GM12891 (cell line): ENCODE measurements around the gene XRCC6.

Experiments used
- PAX5 ChIP-seq: IDR thresholded peaks from 2 replicates; pipeline ENCODE4 v1.6.1; 2011; ENCODE audit warnings: low read length, moderate library complexity, mild to moderate bottlenecking; ENCODE audit not compliant: insufficient read depth, severe bottlenecking
- POLR2A ChIP-seq: IDR thresholded peaks from 2 replicates; pipeline ENCODE4 v1.6.1; 2011; ENCODE audit warnings: low read depth, low read length, control low read depth
- POLR2AphosphoS5 ChIP-seq: IDR thresholded peaks from 2 replicates; pipeline ENCODE4 v1.6.1; 2011; ENCODE audit warnings: low read depth, low read length, control low read depth
- SPI1 ChIP-seq: IDR thresholded peaks from 2 replicates; pipeline ENCODE4 v1.6.1; 2011; ENCODE audit warnings: low read depth, low read length, control low read depth
- TAF1 ChIP-seq: IDR thresholded peaks from 2 replicates; pipeline ENCODE4 v1.6.1; 2011; ENCODE audit warnings: low read depth, low read length, control low read depth

DNA sequence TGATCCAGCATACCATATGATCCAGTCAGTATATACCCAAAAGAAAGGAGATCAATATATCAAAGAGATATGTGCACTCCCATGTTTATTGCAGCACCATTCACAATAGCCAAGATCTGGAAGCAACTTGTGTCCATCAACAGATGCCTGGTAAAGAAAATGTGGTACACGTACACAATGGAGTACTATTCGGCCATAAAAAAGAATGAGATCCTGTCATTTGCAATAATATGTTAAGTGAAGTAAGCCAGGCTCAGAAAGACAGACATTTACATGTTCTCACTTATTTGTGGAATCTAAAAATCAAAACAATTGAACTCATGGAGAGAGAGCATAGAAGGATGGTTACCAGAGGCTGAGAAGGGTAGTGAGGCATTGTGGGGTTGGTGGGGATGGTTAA, 40.6 kb downstream of the XRCC6 start:
- TF ChIP-seq POLR2A (no peak), TAF1 (no peak), POLR2AphosphoS5 (no peak), SPI1 (no peak), PAX5 (no peak)
